ENCODE data around the gene CCDC170. TPM values are rescaled to one million over a fixed set of nuclear protein-coding genes. Genes with fewer than 3 reads are reported as not detected.

Gene CCDC170
- total RNA-seq, 1 experiment from 2014 or later, result not detected

DNA sequence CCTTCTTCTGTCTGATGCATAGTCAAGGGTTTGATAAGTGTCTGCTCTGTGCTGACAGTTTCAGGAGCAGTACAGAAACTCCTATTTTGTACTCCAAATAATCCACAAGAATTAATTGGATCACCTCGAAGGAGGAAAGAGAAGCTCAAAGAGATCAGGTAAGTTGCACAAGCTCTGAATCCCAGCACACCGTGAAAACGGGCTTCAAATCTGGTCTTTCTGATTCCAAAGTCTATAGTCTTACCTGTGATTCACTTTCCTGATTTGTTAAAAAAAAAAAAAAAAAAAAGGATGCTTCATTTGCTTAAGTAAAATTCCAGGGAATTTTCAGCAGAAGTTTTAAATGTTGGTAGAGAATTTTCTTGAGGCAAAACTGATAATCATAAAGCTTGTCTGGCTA is 157.8 kb downstream of the CCDC170 start:
- no peak overlapping the region for H3K27ac ChIP-seq (ENCODE audit: low read length)

DNA sequence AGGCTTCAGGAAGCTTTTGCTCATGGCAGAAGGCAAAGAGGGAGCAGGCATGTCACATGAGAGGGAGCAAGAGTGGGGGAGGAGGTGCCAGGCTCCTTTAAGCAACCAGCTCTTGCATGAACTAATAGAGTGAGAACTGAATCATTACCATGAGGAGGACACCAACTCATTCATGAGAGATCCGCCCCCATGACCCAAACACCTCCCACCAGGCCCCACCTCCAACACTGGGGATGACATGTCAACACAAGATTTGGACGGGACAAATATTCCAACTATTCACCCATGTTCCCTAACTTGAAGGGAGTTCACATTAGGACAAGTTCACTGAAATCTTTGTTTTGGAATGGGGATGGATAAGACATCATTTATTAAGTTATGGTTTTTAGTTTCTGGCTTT is 158.5 kb downstream of the CCDC170 start:
- POLR2A ChIA-PET (ENCODE audit: unreplicated experiment), result no interaction called here
- ATAC-seq, result no peak
- no peak overlapping the region for H3K4me2 ChIP-seq (ENCODE audit: low read length)

More for the DNA sequence above, 157.8 kb downstream of the CCDC170 start:
- TF ChIP-seq EZH2phosphoT487 (IDR thresholded peaks at IDR 0.05; ENCODE audit: borderline replicate concordance, low read length), result no peak
- TF ChIP-seq EZH2 (IDR thresholded peaks at IDR 0.05; ENCODE audit: low read length, unreplicated experiment), result no peak
- TF ChIP-seq, protein P1, sequence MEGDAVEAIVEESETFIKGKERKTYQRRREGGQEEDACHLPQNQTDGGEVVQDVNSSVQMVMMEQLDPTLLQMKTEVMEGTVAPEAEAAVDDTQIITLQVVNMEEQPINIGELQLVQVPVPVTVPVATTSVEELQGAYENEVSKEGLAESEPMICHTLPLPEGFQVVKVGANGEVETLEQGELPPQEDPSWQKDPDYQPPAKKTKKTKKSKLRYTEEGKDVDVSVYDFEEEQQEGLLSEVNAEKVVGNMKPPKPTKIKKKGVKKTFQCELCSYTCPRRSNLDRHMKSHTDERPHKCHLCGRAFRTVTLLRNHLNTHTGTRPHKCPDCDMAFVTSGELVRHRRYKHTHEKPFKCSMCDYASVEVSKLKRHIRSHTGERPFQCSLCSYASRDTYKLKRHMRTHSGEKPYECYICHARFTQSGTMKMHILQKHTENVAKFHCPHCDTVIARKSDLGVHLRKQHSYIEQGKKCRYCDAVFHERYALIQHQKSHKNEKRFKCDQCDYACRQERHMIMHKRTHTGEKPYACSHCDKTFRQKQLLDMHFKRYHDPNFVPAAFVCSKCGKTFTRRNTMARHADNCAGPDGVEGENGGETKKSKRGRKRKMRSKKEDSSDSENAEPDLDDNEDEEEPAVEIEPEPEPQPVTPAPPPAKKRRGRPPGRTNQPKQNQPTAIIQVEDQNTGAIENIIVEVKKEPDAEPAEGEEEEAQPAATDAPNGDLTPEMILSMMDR (conservative IDR thresholded peaks at IDR 0.05; ENCODE audit: low read depth, low read length), result no peak
- H3K4me1 ChIP-seq (ENCODE audit: insufficient read depth, low read length), result no peaks in the 10 kb centered on the region
- no peak overlapping the region for H2AFZ ChIP-seq (ENCODE audit: low read length)
- no peaks in the 10 kb centered on the region for H3F3A ChIP-seq (ENCODE audit: low read length, unreplicated experiment)
- intact Hi-C loops (cut with micrococcal nuclease), result no loop called here
- no TSS peak for BruUV-seq (replicated peaks)
- POLR2A ChIA-PET (ENCODE audit: unreplicated experiment), result no interaction called here
- H4K20me1 ChIP-seq (ENCODE audit: low read length), result no peaks in the 10 kb centered on the region
- DNase-seq, result no peak
- no peak for ATAC-seq
- CTCF ChIA-PET, result interaction anchor here (0.7 kb wide), 1 partner anchor 327 kb away, joined by 13 read pairs; no protein-coding TSS in a partner anchor
- H3K4me3 ChIP-seq (ENCODE audit: low read length), result no peak overlapping the region
- no peaks in the 10 kb centered on the region for H3K9me2 ChIP-seq (replicated peaks; ENCODE audit: low read length)
- no peak overlapping the region for H3K9ac ChIP-seq (ENCODE audit: low read length)
- no peaks in the 10 kb centered on the region for H3K9me3 ChIP-seq (ENCODE audit: low read length)
- no peak overlapping the region for H3K4me2 ChIP-seq (ENCODE audit: low read length)
- no peaks in the 10 kb centered on the region for H3K79me2 ChIP-seq (ENCODE audit: low read length)
- no peaks in the 10 kb centered on the region for H3K27me3 ChIP-seq (ENCODE audit: low read length)
- H3K36me3 ChIP-seq (ENCODE audit: low read depth, low read length), result peaks cover 3% of the 10 kb centered on the region; the same call in 1 of the 2 replicates

DNA sequence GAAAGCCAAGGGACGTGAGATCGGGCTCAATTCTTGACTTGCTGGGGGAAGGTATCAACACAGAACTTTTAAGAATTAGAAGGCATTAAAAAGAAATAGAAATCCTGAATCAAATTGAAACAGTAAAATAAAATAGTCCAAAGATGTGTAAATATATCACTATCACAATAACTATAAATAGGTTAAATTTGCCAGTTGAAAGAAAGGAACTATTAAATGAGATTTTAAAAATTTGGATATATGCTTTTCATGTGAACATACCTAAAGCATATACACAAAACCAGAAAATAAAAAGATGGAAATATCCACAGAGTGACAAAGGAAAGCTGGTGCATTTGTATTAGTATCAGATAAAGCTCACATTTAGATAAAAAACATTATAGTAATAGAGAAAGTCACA is 161.3 kb downstream of the CCDC170 start:
- no peaks in the 10 kb centered on the region for H4K20me1 ChIP-seq (ENCODE audit: low read length)
- intact Hi-C loops (cut with micrococcal nuclease), result no loop called here
- no peaks in the 10 kb centered on the region for H3K4me1 ChIP-seq (ENCODE audit: insufficient read depth, low read length)
- no peaks in the 10 kb centered on the region for H3K9me3 ChIP-seq (ENCODE audit: low read length)
- H3K4me2 ChIP-seq (ENCODE audit: low read length), result no peak overlapping the region
- H3K9ac ChIP-seq (ENCODE audit: low read length), result no peak overlapping the region
- ChIA-PET POLR2A (ENCODE audit: unreplicated experiment) (no interaction called here), CTCF (no interaction called here)
- TF ChIP-seq, protein P1 (conservative IDR thresholded peaks at IDR 0.05; ENCODE audit: low read depth, low read length), result no peak
- H3K4me3 ChIP-seq (ENCODE audit: low read length), result no peak overlapping the region
- no peaks in the 10 kb centered on the region for H3K79me2 ChIP-seq (ENCODE audit: low read length)
- peaks cover 3% of the 10 kb centered on the region; the same call in 1 of the 2 replicates for H3K36me3 ChIP-seq (ENCODE audit: low read depth, low read length)
- no peak for ATAC-seq
- no peak for DNase-seq
- no peak overlapping the region for H3K27ac ChIP-seq (ENCODE audit: low read length)
- no peak overlapping the region for H2AFZ ChIP-seq (ENCODE audit: low read length)
- no TSS peak for BruUV-seq (replicated peaks)
- H3K9me2 ChIP-seq (replicated peaks; ENCODE audit: low read length), result no peaks in the 10 kb centered on the region
- H3F3A ChIP-seq (ENCODE audit: low read length, unreplicated experiment), result no peaks in the 10 kb centered on the region
- no peaks in the 10 kb centered on the region for H3K27me3 ChIP-seq (ENCODE audit: low read length)

More for the DNA sequence above, 158.5 kb downstream of the CCDC170 start:
- no peak overlapping the region for H3K27ac ChIP-seq (ENCODE audit: low read length)
- no peaks in the 10 kb centered on the region for H3K9me2 ChIP-seq (replicated peaks; ENCODE audit: low read length)
- H3K9me3 ChIP-seq (ENCODE audit: low read length), result no peaks in the 10 kb centered on the region
- H3F3A ChIP-seq (ENCODE audit: low read length, unreplicated experiment), result no peaks in the 10 kb centered on the region
- H2AFZ ChIP-seq (ENCODE audit: low read length), result no peak overlapping the region
- no peak for DNase-seq
- peaks cover 3% of the 10 kb centered on the region; the same call in 1 of the 2 replicates for H3K36me3 ChIP-seq (ENCODE audit: low read depth, low read length)
- H3K79me2 ChIP-seq (ENCODE audit: low read length), result no peaks in the 10 kb centered on the region
- no peak overlapping the region for H3K9ac ChIP-seq (ENCODE audit: low read length)
- BruUV-seq (replicated peaks), result no TSS peak
- no peak for TF ChIP-seq EZH2phosphoT487 (IDR thresholded peaks at IDR 0.05; ENCODE audit: borderline replicate concordance, low read length)
- TF ChIP-seq EZH2 (IDR thresholded peaks at IDR 0.05; ENCODE audit: low read length, unreplicated experiment), result no peak
- TF ChIP-seq, protein P1 (conservative IDR thresholded peaks at IDR 0.05; ENCODE audit: low read depth, low read length), result no peak
- no peaks in the 10 kb centered on the region for H3K4me1 ChIP-seq (ENCODE audit: insufficient read depth, low read length)
- no peak overlapping the region for H3K4me3 ChIP-seq (ENCODE audit: low read length)
- intact Hi-C loops (cut with micrococcal nuclease), result no loop called here
- CTCF ChIA-PET, result no interaction called here
- no peaks in the 10 kb centered on the region for H4K20me1 ChIP-seq (ENCODE audit: low read length)
- no peaks in the 10 kb centered on the region for H3K27me3 ChIP-seq (ENCODE audit: low read length)
